Hematopoietic multipotent progenitor cell treated with erythropoietin and hydrocortisone succinate and interleukin-3 and kit ligand, for 8 days (in vitro differentiated cells): Measurements from ENCODE around the gene GNB1.

Experiments
- DNase-seq: peaks from one replicate; pipeline ENCODE4 v3.0.0-alpha.2; 2015

GNB1 gene

GRCh38 chr1:1815606-1816281 is 75.1 kb downstream of the GNB1 start:
- DNase-seq = no peak

GRCh38 chr1:1809489-1809888 is 81.4 kb downstream of the GNB1 start:
- DNase-seq = no peak

GRCh38 chr1:1808206-1808605 is 82.7 kb downstream of the GNB1 start:
- no peak for DNase-seq

- no peak for DNase-seq
Observed at GRCh38 chr1:1806890-1807289, 84.0 kb downstream of the GNB1 start.

- no peak for DNase-seq
Observed at GRCh38 chr1:1804301-1804700, 86.6 kb downstream of the GNB1 start.

GRCh38 chr1:1802871-1803270 is 88.0 kb downstream of the GNB1 start:
- DNase-seq = peak; percentile 55

- DNase-seq = no peak
Observed at GRCh38 chr1:1799716-1800115, 91.2 kb downstream of the GNB1 start.

- DNase-seq = no peak
Observed at GRCh38 chr1:1797731-1798341, 93.1 kb downstream of the GNB1 start.

- DNase-seq = no peak
Observed at GRCh38 chr1:1796466-1796865, 94.4 kb downstream of the GNB1 start.

GRCh38 chr1:1794999-1795398 is 95.9 kb downstream of the GNB1 start:
- DNase-seq = no peak

GRCh38 chr1:1793481-1794244 is 97.2 kb downstream of the GNB1 start:
- no peak for DNase-seq

GRCh38 chr1:1788646-1789431 is 102.0 kb downstream of the GNB1 start:
- DNase-seq = peak; percentile 41

- no peak for DNase-seq
Observed at GRCh38 chr1:1788136-1788535, 102.8 kb downstream of the GNB1 start.

- no peak for DNase-seq
Observed at GRCh38 chr1:1786836-1787605, 103.9 kb downstream of the GNB1 start.

GRCh38 chr1:1785666-1786065 is 105.2 kb downstream of the GNB1 start:
- DNase-seq = no peak

- DNase-seq = no peak
Observed at GRCh38 chr1:1784933-1785332, 106.0 kb downstream of the GNB1 start.

GRCh38 chr1:1783320-1783719 is 107.6 kb downstream of the GNB1 start:
- no peak for DNase-seq

GRCh38 chr1:1782399-1783221 is 108.3 kb downstream of the GNB1 start:
- DNase-seq = peak; percentile 50

GRCh38 chr1:1781526-1781903 is 109.4 kb downstream of the GNB1 start:
- no peak for DNase-seq

GRCh38 chr1:1780598-1781525 is 110.0 kb downstream of the GNB1 start:
- DNase-seq = no peak
